A549 treated with DMSO at 1 μM for 4 hours (cell line): ENCODE data around the gene TAF4. TPM values are rescaled to one million over a fixed set of nuclear protein-coding genes. Genes with fewer than 3 reads are reported as not detected.

Experiments
- total RNA-seq: library from RNA; stranded (reverse); fragments of 200-300 nt; extraction: Qiagen RNA extraction; gene quantifications from 5 replicates; pipeline ENCODE4 v1.2.3, GENCODE V29; 2022; ENCODE audit warnings: low read depth

Gene TAF4, protein sequence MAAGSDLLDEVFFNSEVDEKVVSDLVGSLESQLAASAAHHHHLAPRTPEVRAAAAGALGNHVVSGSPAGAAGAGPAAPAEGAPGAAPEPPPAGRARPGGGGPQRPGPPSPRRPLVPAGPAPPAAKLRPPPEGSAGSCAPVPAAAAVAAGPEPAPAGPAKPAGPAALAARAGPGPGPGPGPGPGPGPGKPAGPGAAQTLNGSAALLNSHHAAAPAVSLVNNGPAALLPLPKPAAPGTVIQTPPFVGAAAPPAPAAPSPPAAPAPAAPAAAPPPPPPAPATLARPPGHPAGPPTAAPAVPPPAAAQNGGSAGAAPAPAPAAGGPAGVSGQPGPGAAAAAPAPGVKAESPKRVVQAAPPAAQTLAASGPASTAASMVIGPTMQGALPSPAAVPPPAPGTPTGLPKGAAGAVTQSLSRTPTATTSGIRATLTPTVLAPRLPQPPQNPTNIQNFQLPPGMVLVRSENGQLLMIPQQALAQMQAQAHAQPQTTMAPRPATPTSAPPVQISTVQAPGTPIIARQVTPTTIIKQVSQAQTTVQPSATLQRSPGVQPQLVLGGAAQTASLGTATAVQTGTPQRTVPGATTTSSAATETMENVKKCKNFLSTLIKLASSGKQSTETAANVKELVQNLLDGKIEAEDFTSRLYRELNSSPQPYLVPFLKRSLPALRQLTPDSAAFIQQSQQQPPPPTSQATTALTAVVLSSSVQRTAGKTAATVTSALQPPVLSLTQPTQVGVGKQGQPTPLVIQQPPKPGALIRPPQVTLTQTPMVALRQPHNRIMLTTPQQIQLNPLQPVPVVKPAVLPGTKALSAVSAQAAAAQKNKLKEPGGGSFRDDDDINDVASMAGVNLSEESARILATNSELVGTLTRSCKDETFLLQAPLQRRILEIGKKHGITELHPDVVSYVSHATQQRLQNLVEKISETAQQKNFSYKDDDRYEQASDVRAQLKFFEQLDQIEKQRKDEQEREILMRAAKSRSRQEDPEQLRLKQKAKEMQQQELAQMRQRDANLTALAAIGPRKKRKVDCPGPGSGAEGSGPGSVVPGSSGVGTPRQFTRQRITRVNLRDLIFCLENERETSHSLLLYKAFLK
- 16.5 to 25.4 TPM (median 17.9 TPM) in 5 replicates for total RNA-seq

GRCh38 chr20:62065674-62066338 is at the start of gene TAF4:
TAF4 (minus strand) TSS chr20:62065881; CDS start chr20:62065810, 71 bp downstream.

Other genes starting within 250 kb of the TAF4 start
- 21.9 to 27.5 TPM (median 25.9 TPM) in 5 replicates for gene LSM14B, start 56.6 kb upstream of the TAF4 start, total RNA-seq
- gene PSMA7, start 77.5 kb upstream of the TAF4 start, total RNA-seq, result 500 to 593 TPM (median 554 TPM) in 5 replicates
- 8.1 to 10.6 TPM (median 9.4 TPM) in 5 replicates for gene SS18L1, start 77.9 kb upstream of the TAF4 start, total RNA-seq
- gene MTG2, start 117.1 kb upstream of the TAF4 start, total RNA-seq, result 37.3 to 39.4 TPM (median 38.0 TPM) in 5 replicates
- not detected in 5 replicates for gene HRH3, start 154.4 kb upstream of the TAF4 start, total RNA-seq
- gene OSBPL2, start 172.6 kb upstream of the TAF4 start, total RNA-seq, result 17.9 to 22.3 TPM (median 18.9 TPM) in 5 replicates
- gene ADRM1, start 237.1 kb upstream of the TAF4 start, total RNA-seq, result 153 to 195 TPM (median 170 TPM) in 5 replicates